SK-N-SH treated with all-trans-retinoic acid at 6 μM for 48 hours (cell line): ENCODE measurements around the gene SUGCT.
A peak's percentile ranks its signal among the peaks of the same experiment; 100 is the strongest.

Source experiments
- ATAC-seq: fragments of 200-7000 bp; cut with Tn5 transposase; 3 replicates; pipeline ENCODE4 v1.9.1; 2020; ENCODE audit warnings: mild to moderate bottlenecking, moderate library complexity
- BACH2 ChIP-seq: fragments of 250-450 bp; sonication (Bioruptor Pico); IDR thresholded peaks from 2 replicates; pipeline ENCODE4 v1.9.0; 2021; ENCODE audit warnings: mild to moderate bottlenecking, borderline replicate concordance
- CSDC2 ChIP-seq: fragments of 250-450 bp; sonication (Bioruptor Pico); IDR thresholded peaks from 2 replicates; pipeline ENCODE4 v1.5.0; 2020; ENCODE audit warnings: mild to moderate bottlenecking, moderate library complexity
- CSRNP3 ChIP-seq: fragments of 250-450 bp; sonication (Bioruptor Pico); IDR thresholded peaks from 2 replicates; pipeline ENCODE4 v1.5.1; 2021; ENCODE audit warnings: mild to moderate bottlenecking, moderate library complexity
- ESRRG ChIP-seq: fragments of 250-450 bp; sonication (Bioruptor Pico); IDR thresholded peaks from 2 replicates; pipeline ENCODE4 v1.6.1; 2021; ENCODE audit warnings: mild to moderate bottlenecking
- ISL1 ChIP-seq: fragments of 250-450 bp; sonication (Bioruptor Pico); IDR thresholded peaks from 2 replicates; pipeline ENCODE4 v2.1.2; 2022; ENCODE audit warnings: mild to moderate bottlenecking, moderate library complexity
- OSR1 ChIP-seq: fragments of 250-450 bp; sonication (Bioruptor Pico); IDR thresholded peaks from 2 replicates; pipeline ENCODE4 v1.8.0; 2022; ENCODE audit warnings: moderate library complexity, mild to moderate bottlenecking, inconsistent platforms
- POU6F1 ChIP-seq: fragments of 250-450 bp; sonication (Bioruptor Pico); IDR thresholded peaks from 2 replicates; pipeline ENCODE4 v1.8.0; 2021; ENCODE audit warnings: low read depth, mild to moderate bottlenecking, moderate library complexity, borderline replicate concordance
- PPARA ChIP-seq: fragments of 250-450 bp; sonication (Bioruptor Pico); IDR thresholded peaks from 2 replicates; pipeline ENCODE4 v1.5.0; 2020; ENCODE audit warnings: mild to moderate bottlenecking, borderline replicate concordance
- RARB ChIP-seq: fragments of 250-450 bp; sonication (Bioruptor Pico); IDR thresholded peaks from 2 replicates; pipeline ENCODE4 v1.8.0; 2021; ENCODE audit warnings: mild to moderate bottlenecking, moderate library complexity
- SNAI2 ChIP-seq: fragments of 250-450 bp; sonication (Bioruptor Pico); IDR thresholded peaks from 2 replicates; pipeline ENCODE4 v1.5.0; 2020; ENCODE audit warnings: mild to moderate bottlenecking, moderate library complexity
- TCF4 ChIP-seq: fragments of 250-450 bp; sonication (Bioruptor Pico); IDR thresholded peaks from 2 replicates; pipeline ENCODE4 v1.8.0; 2021; ENCODE audit warnings: mild to moderate bottlenecking, moderate library complexity, borderline replicate concordance
- TOX ChIP-seq: fragments of 250-450 bp; sonication (Bioruptor Pico); IDR thresholded peaks from 2 replicates; pipeline ENCODE4 v1.8.0; 2021; ENCODE audit warnings: mild to moderate bottlenecking, moderate library complexity, borderline replicate concordance
- TSHZ2 ChIP-seq: fragments of 250-450 bp; sonication (Bioruptor Pico); IDR thresholded peaks from 2 replicates; pipeline ENCODE4 v1.5.0; 2020; ENCODE audit warnings: mild to moderate bottlenecking, moderate library complexity
- ZC3H10 ChIP-seq: fragments of 250-450 bp; sonication (Bioruptor Pico); IDR thresholded peaks from 2 replicates; pipeline ENCODE4 v1.5.1; 2021; ENCODE audit warnings: mild to moderate bottlenecking, moderate library complexity
- ZFP30 ChIP-seq: fragments of 450-650 bp; formaldehyde crosslinking; IDR thresholded peaks from 2 replicates; pipeline ENCODE4 v1.5.0; 2022; ENCODE audit warnings: mild to moderate bottlenecking, moderate library complexity
- ZNF565 ChIP-seq: fragments of 450-650 bp; formaldehyde crosslinking; conservative IDR thresholded peaks from 2 replicates; pipeline ENCODE4 v1.5.0; 2020; ENCODE audit warnings: low read depth, mild to moderate bottlenecking, moderate library complexity
- ZNF70 ChIP-seq: fragments of 450-650 bp; formaldehyde crosslinking; IDR thresholded peaks from 2 replicates; pipeline ENCODE4 v1.5.0; 2020; ENCODE audit warnings: mild to moderate bottlenecking, moderate library complexity
- ZNF8 ChIP-seq: fragments of 450-650 bp; formaldehyde crosslinking; IDR thresholded peaks from 2 replicates; pipeline ENCODE4 v1.5.0; 2020; ENCODE audit warnings: mild to moderate bottlenecking, moderate library complexity

SUGCT gene

GRCh38 chr7:40200791-40201190 is 66.0 kb downstream of the SUGCT start:
- TF ChIP-seq RARB (CRISPR knock-in tag) (no peak), PPARA (no peak), ISL1 (CRISPR knock-in tag) (no peak), ZC3H10 (no peak), OSR1 (CRISPR knock-in tag) (no peak), POU6F1 (CRISPR knock-in tag) (no peak), ZNF70 (CRISPR knock-in tag) (no peak), CSDC2 (CRISPR knock-in tag) (no peak), BACH2 (CRISPR knock-in tag) (no peak), SNAI2 (CRISPR knock-in tag) (no peak), ZNF565 (CRISPR knock-in tag) (no peak), TCF4 (CRISPR knock-in tag) (no peak), ZNF8 (no peak), TOX (CRISPR knock-in tag) (no peak), ZFP30 (CRISPR knock-in tag) (no peak)
- TF ChIP-seq, all 23 proteins: peak for 0
- ATAC-seq: peak; percentile 83

GRCh38 chr7:40202851-40203250 is 68.0 kb downstream of the SUGCT start:
- no peak for ATAC-seq
- TF ChIP-seq CSRNP3 (CRISPR knock-in tag) (no peak), TSHZ2 (no peak), CSDC2 (CRISPR knock-in tag) (no peak), TOX (CRISPR knock-in tag) (no peak), ISL1 (CRISPR knock-in tag) (no peak), PPARA (no peak)

GRCh38 chr7:40204581-40204980 is 69.8 kb downstream of the SUGCT start:
- TF ChIP-seq POU6F1 (CRISPR knock-in tag) (no peak), ESRRG (CRISPR knock-in tag) (no peak)
- no peak for ATAC-seq

- ATAC-seq: peak; percentile 79
- peak; percentile 99 for TF ChIP-seq ISL1 (CRISPR knock-in tag)
- TF ChIP-seq TSHZ2: no peak
- peak; percentile 79; the same call in 1 of the 2 replicates for TF ChIP-seq POU6F1 (CRISPR knock-in tag)
- TF ChIP-seq, all 23 proteins: peak for 2
Observed at GRCh38 chr7:40205992-40206391, 71.2 kb downstream of the SUGCT start.
